IMR-90 (cell line): ENCODE results near the gene ATPAF2. TPM values are rescaled to one million over a fixed set of nuclear protein-coding genes. Genes with fewer than 3 reads are reported as not detected.

Experiments used
- ATAC-seq: fragments of 200-7000 bp; cut with Tn5 transposase; 2 replicates; pipeline ENCODE4 v1.9.1; 2020; ENCODE audit warnings: low read depth, mild to moderate bottlenecking, moderate library complexity
- BruUV-seq: library from RNA; stranded (reverse); fragments of 400-500 nt; replicated peaks from 2 replicates; lab custom pipeline; 2021; lab: Mats Ljungman, UMichigan
- CTCF ChIA-PET: fragments of 300-600 bp; formaldehyde crosslinking; extraction: SDS; loops from one replicate; lab custom pipeline; 2021; ENCODE audit warnings: antibody characterized with exemption; lab: Yijun Ruan, JAX
- POLR2A ChIA-PET: fragments of 300-600 bp; sonication (Branson Sonifier 250); formaldehyde crosslinking; loops from one replicate; lab custom pipeline; 2022; ENCODE audit warnings: antibody characterized with exemption; ENCODE audit not compliant: unreplicated experiment; lab: Charles Lee
- DNase-seq: peaks from one replicate; pipeline ENCODE4 v3.0.0; 2013
- H2AFZ ChIP-seq: replicated peaks from 2 replicates; pipeline ENCODE3; 2013; ENCODE audit warnings: low read length, mild to moderate bottlenecking; ENCODE audit not compliant: poor library complexity
- H2AK5ac ChIP-seq: 2 replicates; pipeline ENCODE4 v1.6.1; 2013; ENCODE audit warnings: low read depth, low read length, inconsistent platforms
- H2AK9ac ChIP-seq: replicated peaks from 2 replicates; pipeline ENCODE3; 2013; ENCODE audit warnings: mild to moderate bottlenecking, low read depth, low read length, moderate library complexity; ENCODE audit not compliant: poor library complexity
- H2BK120ac ChIP-seq: 2 replicates; pipeline ENCODE4 v1.6.1; 2013; ENCODE audit warnings: low read depth, low read length, inconsistent platforms
- H2BK15ac ChIP-seq: 3 replicates; pipeline ENCODE4 v1.6.1; 2013; ENCODE audit warnings: low read depth, low read length, inconsistent platforms
- H2BK20ac ChIP-seq: 2 replicates; pipeline ENCODE4 v1.6.1; 2013; ENCODE audit warnings: low read depth, mild to moderate bottlenecking, inconsistent platforms, low read length, moderate library complexity
- H2BK5ac ChIP-seq: 2 replicates; pipeline ENCODE4 v1.6.1; 2013; ENCODE audit warnings: mild to moderate bottlenecking, low read depth, low read length, inconsistent platforms; ENCODE audit not compliant: poor library complexity, severe bottlenecking
- H3K14ac ChIP-seq: replicated peaks from 2 replicates; pipeline ENCODE4 v1.6.1; 2013; ENCODE audit warnings: low read depth, low read length, inconsistent platforms
- H3K18ac ChIP-seq: 2 replicates; pipeline ENCODE4 v1.6.1; 2013; ENCODE audit warnings: low read depth, low read length, control low read depth
- H3K23ac ChIP-seq: 2 replicates; pipeline ENCODE4 v1.6.1; 2013; ENCODE audit warnings: low read depth, low read length, inconsistent platforms
- H3K27ac ChIP-seq: 2 replicates; pipeline ENCODE4 v1.5.1; 2013; ENCODE audit warnings: mild to moderate bottlenecking, control low read depth, low read length; ENCODE audit not compliant: insufficient read depth
- H3K27me3 ChIP-seq: 2 replicates; pipeline ENCODE4 v1.6.1; 2013; ENCODE audit warnings: low read length; ENCODE audit not compliant: control insufficient read depth, insufficient read depth
- H3K36me3 ChIP-seq: 2 replicates; pipeline ENCODE4 v1.6.1; 2013; ENCODE audit warnings: low read length, mixed read lengths; ENCODE audit not compliant: control insufficient read depth, insufficient read depth
- H3K4ac ChIP-seq: 2 replicates; pipeline ENCODE4 v1.6.1; 2013; ENCODE audit warnings: low read depth, low read length, inconsistent platforms
- H3K4me1 ChIP-seq: 2 replicates; pipeline ENCODE4 v1.6.1; 2013; ENCODE audit warnings: low read length, mixed read lengths; ENCODE audit not compliant: control insufficient read depth, insufficient read depth
- H3K4me2 ChIP-seq: 2 replicates; pipeline ENCODE4 v1.6.1; 2013; ENCODE audit warnings: low read depth, mild to moderate bottlenecking, control low read depth, low read length, moderate library complexity
- H3K4me3 ChIP-seq: 2 replicates; pipeline ENCODE4 v1.5.1; 2013; ENCODE audit warnings: low read depth, mild to moderate bottlenecking, control low read depth, low read length, moderate library complexity; ENCODE audit not compliant: insufficient read depth
- H3K56ac ChIP-seq: 2 replicates; pipeline ENCODE4 v1.6.1; 2013; ENCODE audit warnings: low read length, inconsistent platforms; ENCODE audit not compliant: insufficient read depth; ENCODE audit errors: extremely low read depth
- H3K79me1 ChIP-seq, 2 experiments: 2 replicates each; pipeline ENCODE4 v1.6.1; 2013; ENCODE audit warnings: low read length in 2 of 2, inconsistent platforms in 1 of 2, low read depth in 1 of 2
- H3K9ac ChIP-seq: 2 replicates; pipeline ENCODE4 v1.6.1; 2013; ENCODE audit warnings: low read depth, low read length, control low read depth
- H3K9me1 ChIP-seq: 2 replicates; pipeline ENCODE4 v1.6.1; 2013; ENCODE audit warnings: low read length, inconsistent platforms; ENCODE audit not compliant: insufficient read depth
- H3K9me3 ChIP-seq: 2 replicates; pipeline ENCODE4 v1.6.1; 2013; ENCODE audit warnings: low read length; ENCODE audit not compliant: control insufficient read depth, insufficient read depth
- H4K20me1 ChIP-seq: 2 replicates; pipeline ENCODE4 v1.6.1; 2013; ENCODE audit warnings: low read length, inconsistent platforms; ENCODE audit not compliant: insufficient read depth
- H4K5ac ChIP-seq: 2 replicates; pipeline ENCODE4 v1.6.1; 2013; ENCODE audit warnings: mild to moderate bottlenecking, low read depth, low read length, control low read depth
- H4K8ac ChIP-seq, 2 experiments: 2 replicates each; pipeline ENCODE4 v1.6.1; 2013; ENCODE audit warnings: low read depth in 2 of 2, low read length in 2 of 2, control low read depth in 1 of 2, inconsistent platforms in 1 of 2
- H4K91ac ChIP-seq: 2 replicates; pipeline ENCODE4 v1.6.1; 2013; ENCODE audit warnings: low read depth, low read length, inconsistent platforms; ENCODE audit not compliant: insufficient read depth
- BHLHE40 ChIP-seq: fragments of 150-350 bp; IDR thresholded peaks from 2 replicates; pipeline ENCODE4 v1.6.1; 2016; ENCODE audit warnings: mild to moderate bottlenecking, low read depth, low read length
- CEBPB ChIP-seq: IDR thresholded peaks from 2 replicates; pipeline ENCODE4 v1.6.1; 2012; ENCODE audit warnings: low read depth, low read length, improper control_type of control experiment
- CHD1 ChIP-seq: IDR thresholded peaks from 2 replicates; pipeline ENCODE4 v1.6.1; 2012; ENCODE audit warnings: low read depth, low read length, improper control_type of control experiment
- FOS ChIP-seq: fragments of 150-350 bp; IDR thresholded peaks from 2 replicates; pipeline ENCODE4 v1.6.1; 2016; ENCODE audit warnings: low read depth, low read length
- MAFK ChIP-seq: IDR thresholded peaks from 2 replicates; pipeline ENCODE4 v1.6.1; 2012; ENCODE audit warnings: low read depth, low read length, improper control_type of control experiment
- MAZ ChIP-seq: IDR thresholded peaks from 2 replicates; pipeline ENCODE4 v1.6.1; 2012; ENCODE audit warnings: low read depth, mild to moderate bottlenecking, low read length, improper control_type of control experiment, moderate library complexity, borderline replicate concordance
- MXI1 ChIP-seq: IDR thresholded peaks from 2 replicates; pipeline ENCODE4 v1.6.1; 2012; ENCODE audit warnings: low read depth, mild to moderate bottlenecking, low read length, moderate library complexity, borderline replicate concordance
- NFE2L2 ChIP-seq: fragments of 150-350 bp; IDR thresholded peaks from 2 replicates; pipeline ENCODE4 v1.6.1; 2016; ENCODE audit warnings: low read depth, mild to moderate bottlenecking, low read length
- POLR2A ChIP-seq: IDR thresholded peaks from 2 replicates; pipeline ENCODE4 v1.6.1; 2012; ENCODE audit warnings: mild to moderate bottlenecking, low read depth, low read length
- RAD21 ChIP-seq: IDR thresholded peaks from 2 replicates; pipeline ENCODE4 v1.6.1; 2012; ENCODE audit warnings: low read length, improper control_type of control experiment
- RCOR1 ChIP-seq: IDR thresholded peaks from 2 replicates; pipeline ENCODE4 v1.6.1; 2012; ENCODE audit warnings: mild to moderate bottlenecking, low read length, improper control_type of control experiment; ENCODE audit not compliant: insufficient replicate concordance
- RFX5 ChIP-seq: IDR thresholded peaks from 2 replicates; pipeline ENCODE4 v1.8.0; 2012; ENCODE audit warnings: low read depth, mild to moderate bottlenecking, low read length, moderate library complexity
- SMC3 ChIP-seq: fragments of 150-350 bp; IDR thresholded peaks from 2 replicates; pipeline ENCODE4 v1.6.1; 2016; ENCODE audit warnings: low read depth, mild to moderate bottlenecking, antibody characterized with exemption, low read length, moderate library complexity
- WGBS, 2 experiments: methylation state at CpG; one replicate each; pipeline versions ENCODE4 v1.1.5 to v1.1.7; 2013; ENCODE audit warnings: missing lambda C conversion rate in 2 of 2; ENCODE audit not compliant: insufficient read length in 1 of 2; ENCODE audit errors: extremely low coverage in 2 of 2; 5-methylcytosine and 5-hydroxymethylcytosine counted together
- dilution Hi-C: fragments of 300-500 bp; cut with HindIII; formaldehyde crosslinking; loops from one replicate; pipeline ENCODE4 v1.14.3; 2018; ENCODE audit warnings: low sequenced_read_pairs; ENCODE audit not compliant: unreplicated experiment
- in situ Hi-C: fragments of 300-500 bp; cut with MboI; formaldehyde crosslinking; loops from 3 replicates; pipeline ENCODE4 v1.14.3; 2019; ENCODE audit warnings: low sequenced_read_pairs, inconsistent platforms, mixed read lengths
- intact Hi-C: fragments of 100-400 bp; cut with micrococcal nuclease; formaldehyde crosslinking; loops from 2 replicates; pipeline ENCODE4 v1.10.0; 2022
- polyA plus RNA-seq, 3 experiments: library from polyadenylated mRNA; depleted of rRNA; stranded (reverse); fragments of >200 nt; gene quantifications; 2 replicates each; pipeline ENCODE4 v1.2.3, GENCODE V29; 2012; ENCODE audit warnings: low replicate concordance in 1 of 3
- total RNA-seq: library from RNA; depleted of rRNA; stranded (reverse); fragments of >200 nt; gene quantifications from 2 replicates; pipeline ENCODE4 v1.2.3, GENCODE V29; 2012
- TF ChIP-seq, protein P1 (sequence below): fragments of 150-350 bp; IDR thresholded peaks from 2 replicates; pipeline ENCODE4 v1.6.1; 2016; ENCODE audit warnings: low read depth, mild to moderate bottlenecking, low read length, moderate library complexity, borderline replicate concordance
- TF ChIP-seq, protein P2 (sequence below): fragments of 150-350 bp; IDR thresholded peaks from 2 replicates; pipeline ENCODE4 v1.6.1; 2017; ENCODE audit warnings: mild to moderate bottlenecking, antibody characterized with exemption, low read length, low read depth

The ATPAF2 gene
- total and polyA plus RNA-seq, 2 of the 4 experiments (the other 2 are of a cell fraction): 19.5 to 27.6 TPM

- in situ Hi-C loops (no loop called here), intact Hi-C loops (loop anchor here (5.0 kb wide), 1 partner anchor 36 kb away; no protein-coding TSS in a partner anchor), dilution Hi-C loops (no loop called here)
- Histone ChIP-seq H4K91ac (no peak overlapping the region), H2BK15ac (no peak overlapping the region), H3K4me3 (no peak overlapping the region), H3K56ac (no peak overlapping the region), H4K8ac (no peak overlapping the region), H3K27ac (no peak overlapping the region), H4K5ac (no peak overlapping the region), H2AK5ac (no peak overlapping the region), H3K9me3 (no peaks in the 10 kb centered on the region), H3K4ac (no peak overlapping the region), H4K20me1 (no peaks in the 10 kb centered on the region; the same call in 1 of the 2 replicates), H3K9me1 (peaks cover 31% of the 10 kb centered on the region), H3K36me3 (peaks cover 2% of the 10 kb centered on the region; the same call in 1 of the 2 replicates), H3K23ac (no peak overlapping the region), H3K4me2 (no peak overlapping the region), H2BK120ac (no peak overlapping the region), H3K14ac (no peak overlapping the region), H3K27me3 (no peaks in the 10 kb centered on the region), H3K4me1 (peaks cover 9% of the 10 kb centered on the region; the same call in 1 of the 2 replicates), H3K9ac (no peak overlapping the region), H2BK20ac (no peak overlapping the region), H3K79me1 (peaks cover 10 to 41% of the 10 kb centered on the region in 2 experiments; a peak in 3 of 4 replicates), H3K18ac (no peak overlapping the region), H2AFZ (no peak overlapping the region), H2AK9ac (no peak overlapping the region), H2BK5ac (no peak overlapping the region)
- ChIA-PET POLR2A (no interaction called here), CTCF (interaction anchor here (0.6 to 1.1 kb wide), 2 partner anchors 9 to 151 kb away, joined by 3 to 5 read pairs; no protein-coding TSS in a partner anchor)
- BruUV-seq: no TSS peak
- whole genome bisulfite sequencing, 2 experiments: 100% methylated on average over 1 of the region's 11 CpGs; no CpG with 5 or more reads in 1 of the 2 experiments
- ATAC-seq (no peak), DNase-seq (no peak)
- no peak for TF ChIP-seq BHLHE40
- no peak for TF ChIP-seq NFE2L2
- TF ChIP-seq, protein P1, sequence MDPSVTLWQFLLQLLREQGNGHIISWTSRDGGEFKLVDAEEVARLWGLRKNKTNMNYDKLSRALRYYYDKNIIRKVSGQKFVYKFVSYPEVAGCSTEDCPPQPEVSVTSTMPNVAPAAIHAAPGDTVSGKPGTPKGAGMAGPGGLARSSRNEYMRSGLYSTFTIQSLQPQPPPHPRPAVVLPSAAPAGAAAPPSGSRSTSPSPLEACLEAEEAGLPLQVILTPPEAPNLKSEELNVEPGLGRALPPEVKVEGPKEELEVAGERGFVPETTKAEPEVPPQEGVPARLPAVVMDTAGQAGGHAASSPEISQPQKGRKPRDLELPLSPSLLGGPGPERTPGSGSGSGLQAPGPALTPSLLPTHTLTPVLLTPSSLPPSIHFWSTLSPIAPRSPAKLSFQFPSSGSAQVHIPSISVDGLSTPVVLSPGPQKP: no peak
- no peak for TF ChIP-seq MAZ
- no peak for TF ChIP-seq CEBPB
- TF ChIP-seq SMC3: no peak
- TF ChIP-seq POLR2A: no peak
- TF ChIP-seq MXI1: no peak
- TF ChIP-seq RAD21: no peak
- no peak for TF ChIP-seq FOS
- TF ChIP-seq, protein P2, sequence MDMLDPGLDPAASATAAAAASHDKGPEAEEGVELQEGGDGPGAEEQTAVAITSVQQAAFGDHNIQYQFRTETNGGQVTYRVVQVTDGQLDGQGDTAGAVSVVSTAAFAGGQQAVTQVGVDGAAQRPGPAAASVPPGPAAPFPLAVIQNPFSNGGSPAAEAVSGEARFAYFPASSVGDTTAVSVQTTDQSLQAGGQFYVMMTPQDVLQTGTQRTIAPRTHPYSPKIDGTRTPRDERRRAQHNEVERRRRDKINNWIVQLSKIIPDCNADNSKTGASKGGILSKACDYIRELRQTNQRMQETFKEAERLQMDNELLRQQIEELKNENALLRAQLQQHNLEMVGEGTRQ: no peak
- TF ChIP-seq RCOR1: no peak
- no peak for TF ChIP-seq MAFK
- no peak for TF ChIP-seq CHD1
- TF ChIP-seq RFX5: no peak
Observed at GRCh38 chr17:18028114-18028951, 10.6 kb downstream of the ATPAF2 start.
